ENCODE results near the gene ARHGEF16.

ARHGEF16 gene

GRCh38 chr1:3453891-3454810 is at the start of gene ARHGEF16:
Gene ARHGEF16 (plus strand): TSS chr1:3454665. CDS start chr1:3463085, 8,420 bp downstream.
- DNase-seq (ENCODE audit: low read depth), result no peak

- DNase-seq (ENCODE audit: low read depth), result no peak
Observed at GRCh38 chr1:3404801-3405200, 49.7 kb upstream of the ARHGEF16 start.

GRCh38 chr1:3405491-3405890 is 49.0 kb upstream of the ARHGEF16 start:
- no peak for DNase-seq (ENCODE audit: low read depth)

- no peak for DNase-seq (ENCODE audit: low read depth)
Observed at GRCh38 chr1:3405974-3406867, 48.2 kb upstream of the ARHGEF16 start.

GRCh38 chr1:3407021-3407420 is 47.4 kb upstream of the ARHGEF16 start:
- DNase-seq (ENCODE audit: low read depth), result no peak

GRCh38 chr1:3408751-3409266 is 45.7 kb upstream of the ARHGEF16 start:
- no peak for DNase-seq (ENCODE audit: low read depth)

- no peak for DNase-seq (ENCODE audit: low read depth)
Observed at GRCh38 chr1:3409366-3410141, 44.9 kb upstream of the ARHGEF16 start.

GRCh38 chr1:3410142-3410925 is 44.1 kb upstream of the ARHGEF16 start:
- DNase-seq (ENCODE audit: low read depth), result peak; percentile 70

GRCh38 chr1:3411806-3412205 is 42.7 kb upstream of the ARHGEF16 start:
- DNase-seq (ENCODE audit: low read depth), result no peak

- DNase-seq (ENCODE audit: low read depth), result no peak
Observed at GRCh38 chr1:3412376-3412775, 42.1 kb upstream of the ARHGEF16 start.

- DNase-seq (ENCODE audit: low read depth), result no peak
Observed at GRCh38 chr1:3413975-3414710, 40.3 kb upstream of the ARHGEF16 start.

GRCh38 chr1:3415260-3416090 is 39.0 kb upstream of the ARHGEF16 start:
- DNase-seq (ENCODE audit: low read depth), result no peak

- DNase-seq (ENCODE audit: low read depth), result no peak
Observed at GRCh38 chr1:3417082-3417739, 37.3 kb upstream of the ARHGEF16 start.

- DNase-seq (ENCODE audit: low read depth), result no peak
Observed at GRCh38 chr1:3417934-3418333, 36.5 kb upstream of the ARHGEF16 start.

GRCh38 chr1:3418600-3418999 is 35.9 kb upstream of the ARHGEF16 start:
- no peak for DNase-seq (ENCODE audit: low read depth)

GRCh38 chr1:3419415-3420204 is 34.9 kb upstream of the ARHGEF16 start:
- DNase-seq (ENCODE audit: low read depth), result peak; percentile 65

- DNase-seq (ENCODE audit: low read depth), result no peak
Observed at GRCh38 chr1:3420218-3420951, 34.1 kb upstream of the ARHGEF16 start.
